IPS-18a (cell line): ENCODE data around the gene TNFAIP8L3.

Experiments
- H3K27ac ChIP-seq: one replicate; pipeline ENCODE4 v1.5.1; 2013; ENCODE audit warnings: low read length
- H3K27me3 ChIP-seq: one replicate; pipeline ENCODE4 v1.6.1; 2013; ENCODE audit warnings: mild to moderate bottlenecking, low read length; ENCODE audit not compliant: control insufficient read depth, insufficient read depth
- H3K36me3 ChIP-seq: one replicate; pipeline ENCODE4 v1.6.1; 2013; ENCODE audit warnings: low read depth, low read length; ENCODE audit not compliant: control insufficient read depth
- H3K4me1 ChIP-seq: one replicate; pipeline ENCODE4 v1.6.1; 2013; ENCODE audit warnings: low read depth, low read length; ENCODE audit not compliant: control insufficient read depth
- H3K4me3 ChIP-seq: one replicate; pipeline ENCODE4 v1.5.1; 2013; ENCODE audit warnings: low read length
- H3K9ac ChIP-seq: one replicate; pipeline ENCODE4 v1.6.1; 2013; ENCODE audit warnings: mild to moderate bottlenecking, low read length, moderate library complexity
- H3K9me3 ChIP-seq: one replicate; pipeline ENCODE4 v1.6.1; 2013; ENCODE audit warnings: low read depth, low read length; ENCODE audit not compliant: control insufficient read depth

The TNFAIP8L3 gene

DNA sequence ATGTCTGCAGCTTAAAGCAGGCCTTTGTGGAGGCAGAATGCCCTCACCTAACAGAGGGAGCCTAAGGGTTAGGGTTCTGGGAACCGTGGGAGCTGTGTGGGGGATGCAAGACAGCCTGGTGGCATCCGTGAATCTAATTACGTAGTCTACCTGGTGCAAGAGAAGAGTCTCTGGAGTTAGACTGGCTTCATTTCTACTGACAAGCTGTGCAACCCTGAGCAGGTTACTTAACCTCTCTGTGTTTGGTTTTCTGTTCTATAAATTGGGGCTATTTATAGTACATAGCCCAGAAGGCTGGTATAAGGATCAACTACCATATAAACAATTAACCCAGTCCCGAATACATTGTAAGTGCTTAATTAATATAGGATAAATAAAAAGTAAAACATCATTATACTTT, 8.3 kb downstream of the TNFAIP8L3 start:
- Histone ChIP-seq H3K27me3 (peaks cover 5% of the 10 kb centered on the region), H3K9me3 (no peaks in the 10 kb centered on the region), H3K4me3 (no peak overlapping the region), H3K36me3 (no peaks in the 10 kb centered on the region), H3K9ac (no peak overlapping the region), H3K27ac (no peak overlapping the region), H3K4me1 (peaks cover 10% of the 10 kb centered on the region)

DNA sequence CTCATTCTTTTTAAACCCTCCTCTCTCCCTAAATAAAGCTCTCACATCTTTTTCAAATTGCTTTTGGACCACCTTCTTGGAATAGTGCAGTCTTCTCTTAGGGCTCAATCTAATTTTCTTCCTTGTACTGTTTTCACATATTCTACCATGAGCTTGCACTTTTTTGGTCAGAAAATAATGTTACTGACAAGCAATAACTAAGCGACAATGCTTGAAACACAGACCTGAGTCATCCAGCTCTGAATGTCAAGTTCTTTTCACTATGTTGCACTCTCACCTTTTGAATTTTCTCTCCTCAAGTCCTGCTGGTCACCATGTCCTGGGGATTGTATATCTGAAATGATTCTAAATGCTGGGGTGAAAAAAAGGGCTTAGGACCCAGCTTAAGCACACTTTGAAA, 8.9 kb downstream of the TNFAIP8L3 start:
- Histone ChIP-seq H3K36me3 (no peaks in the 10 kb centered on the region), H3K4me1 (peaks cover 10% of the 10 kb centered on the region), H3K9ac (no peak overlapping the region), H3K27ac (no peak overlapping the region), H3K9me3 (no peaks in the 10 kb centered on the region), H3K27me3 (no peaks in the 10 kb centered on the region), H3K4me3 (no peak overlapping the region)

GRCh38 chr15:51083641-51084166, 11.0 kb downstream of the TNFAIP8L3 start:
- no peak overlapping the region for H3K4me3 ChIP-seq
- no peak overlapping the region for H3K9ac ChIP-seq
- peaks cover 10% of the 10 kb centered on the region for H3K4me1 ChIP-seq
- H3K27ac ChIP-seq = no peak overlapping the region
- H3K9me3 ChIP-seq = no peaks in the 10 kb centered on the region
- no peaks in the 10 kb centered on the region for H3K36me3 ChIP-seq
- no peaks in the 10 kb centered on the region for H3K27me3 ChIP-seq

DNA sequence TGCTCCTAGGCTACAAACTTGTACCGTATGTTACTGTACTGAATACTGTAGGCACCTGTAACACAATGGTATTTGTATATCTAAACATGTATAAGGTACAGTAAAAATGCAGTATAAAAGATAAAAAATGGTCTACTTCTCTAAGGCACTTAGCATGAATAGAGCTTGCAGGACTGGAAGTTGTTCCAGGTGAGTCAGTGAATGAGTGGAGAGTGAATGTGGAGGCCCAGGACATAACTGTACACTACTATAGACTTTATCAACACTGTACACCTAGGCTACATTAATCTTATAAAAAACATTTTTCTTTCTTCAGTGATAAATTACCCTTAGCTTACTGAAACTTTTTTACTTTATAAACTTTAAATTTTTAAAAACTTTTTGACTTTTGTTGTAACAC, 12.5 kb downstream of the TNFAIP8L3 start:
- Histone ChIP-seq H3K27me3 (no peaks in the 10 kb centered on the region), H3K27ac (no peak overlapping the region), H3K4me1 (peaks cover 8% of the 10 kb centered on the region), H3K9me3 (no peaks in the 10 kb centered on the region), H3K36me3 (no peaks in the 10 kb centered on the region), H3K9ac (no peak overlapping the region), H3K4me3 (no peak overlapping the region)

DNA sequence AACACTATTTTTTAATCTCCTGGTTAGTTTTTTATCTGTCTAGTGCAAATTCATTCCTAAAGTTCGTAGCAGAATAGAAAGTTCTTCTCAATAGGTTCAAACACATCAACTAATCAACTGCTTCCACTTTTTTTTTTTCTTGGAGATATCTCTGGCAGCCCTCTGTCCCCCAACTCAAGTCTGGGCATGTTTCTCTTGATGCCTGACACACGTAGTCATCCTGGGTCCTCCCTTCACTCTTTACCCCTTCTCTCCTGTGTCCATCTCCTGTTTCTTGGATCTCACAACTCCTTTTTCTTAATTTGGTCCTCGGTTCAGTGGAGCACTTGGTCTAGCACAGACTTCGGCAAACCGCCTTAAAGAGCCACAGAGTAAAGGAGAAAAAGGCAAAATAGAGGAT, 14.4 kb downstream of the TNFAIP8L3 start:
- Histone ChIP-seq H3K9ac (no peak overlapping the region), H3K27ac (no peak overlapping the region), H3K4me1 (peaks cover 8% of the 10 kb centered on the region), H3K4me3 (no peak overlapping the region), H3K27me3 (no peaks in the 10 kb centered on the region), H3K36me3 (no peaks in the 10 kb centered on the region), H3K9me3 (no peaks in the 10 kb centered on the region)

DNA sequence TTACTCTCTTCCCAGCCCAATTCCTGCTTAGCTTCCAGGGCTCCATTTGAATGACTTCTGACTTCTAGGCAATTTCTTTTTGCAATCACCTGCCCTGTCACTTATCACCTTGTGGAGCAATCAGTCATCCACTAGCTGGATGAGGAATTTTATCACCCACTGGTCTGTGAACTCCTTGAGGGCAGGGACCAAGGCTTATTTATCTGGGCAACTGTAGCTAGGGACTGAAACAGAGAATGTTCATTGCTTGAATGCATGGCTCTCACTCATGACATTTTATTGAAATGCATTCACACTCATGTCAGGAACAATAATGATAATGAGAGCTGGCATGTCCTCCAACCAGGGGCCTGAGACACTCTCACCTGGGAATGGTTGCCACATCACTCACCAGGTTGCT, 15.5 kb downstream of the TNFAIP8L3 start:
- no peaks in the 10 kb centered on the region for H3K9me3 ChIP-seq
- H3K9ac ChIP-seq = no peak overlapping the region
- no peaks in the 10 kb centered on the region for H3K36me3 ChIP-seq
- no peak overlapping the region for H3K4me3 ChIP-seq
- no peaks in the 10 kb centered on the region for H3K27me3 ChIP-seq
- peaks cover 8% of the 10 kb centered on the region for H3K4me1 ChIP-seq
- H3K27ac ChIP-seq = no peak overlapping the region

- Histone ChIP-seq H3K4me3 (peak overlapping the region; percentile 42), H3K9ac (peak overlapping the region; percentile 35), H3K36me3 (no peaks in the 10 kb centered on the region), H3K4me1 (peaks cover 3% of the 10 kb centered on the region), H3K27ac (no peak overlapping the region), H3K27me3 (no peaks in the 10 kb centered on the region), H3K9me3 (no peaks in the 10 kb centered on the region)
Measured at GRCh38 chr15:51077221-51078153, 17.2 kb downstream of the TNFAIP8L3 start.

- Histone ChIP-seq H3K27me3 (no peaks in the 10 kb centered on the region), H3K36me3 (no peaks in the 10 kb centered on the region), H3K4me1 (peaks cover 3% of the 10 kb centered on the region), H3K27ac (no peak overlapping the region), H3K9ac (peak overlapping the region; percentile 35), H3K9me3 (no peaks in the 10 kb centered on the region), H3K4me3 (peak overlapping the region; percentile 42)
Measured at GRCh38 chr15:51076524-51077220, 18.0 kb downstream of the TNFAIP8L3 start.

DNA sequence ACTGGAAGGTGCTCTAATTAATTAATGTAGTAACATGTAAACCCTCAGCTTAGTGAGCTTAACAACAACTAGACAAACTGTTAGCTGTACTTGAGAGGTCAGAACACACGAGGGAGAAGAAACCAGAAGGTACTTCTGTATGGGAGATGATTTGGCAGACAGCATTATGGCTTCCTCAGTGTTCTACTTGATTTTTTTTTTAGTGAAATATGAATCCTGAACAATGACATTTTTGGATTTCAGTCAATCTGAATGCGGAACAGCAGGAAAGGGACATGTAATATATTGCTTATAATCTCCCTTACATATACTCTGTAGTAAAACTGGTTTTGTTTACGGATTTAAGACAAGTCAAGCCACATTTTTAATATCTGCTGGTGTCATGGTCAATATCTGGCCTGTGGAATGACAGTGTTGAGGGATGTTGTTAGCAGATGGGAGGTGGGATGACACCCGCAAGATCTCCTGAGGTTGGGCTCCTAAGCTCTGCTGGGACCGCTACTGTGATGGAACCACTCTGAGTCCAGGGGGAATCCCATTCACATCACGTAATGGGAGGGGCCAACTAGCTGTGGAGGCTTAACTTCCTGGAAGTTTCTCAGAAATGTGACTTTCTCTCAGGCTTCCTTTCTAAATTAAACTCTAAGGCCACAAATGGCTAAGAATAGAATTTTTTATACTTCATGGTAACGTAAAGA, 18.7 kb downstream of the TNFAIP8L3 start:
- no peak overlapping the region for H3K27ac ChIP-seq
- H3K9ac ChIP-seq = no peak overlapping the region
- no peaks in the 10 kb centered on the region for H3K9me3 ChIP-seq

DNA sequence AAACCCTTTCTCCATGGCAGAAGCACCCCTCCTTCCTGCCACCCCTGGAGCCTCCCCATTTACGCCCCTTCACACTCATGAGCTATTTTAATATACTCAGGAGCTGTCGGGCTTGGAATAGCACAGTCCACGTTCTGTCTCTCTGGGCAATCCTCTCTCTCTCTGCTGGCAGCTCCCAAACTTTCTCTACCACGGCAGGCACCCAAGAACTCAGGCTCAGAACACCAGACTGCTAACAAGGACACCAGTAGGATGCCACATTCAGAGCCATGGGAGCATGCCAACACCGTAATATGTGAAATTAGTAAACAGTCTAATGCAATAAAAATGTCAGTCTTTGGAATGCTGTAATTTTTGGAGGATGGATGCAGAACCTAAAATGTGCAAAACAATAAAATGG, 19.3 kb downstream of the TNFAIP8L3 start:
- Histone ChIP-seq H3K27ac (no peak overlapping the region), H3K9ac (no peak overlapping the region), H3K4me3 (no peak overlapping the region), H3K4me1 (peaks cover 3% of the 10 kb centered on the region), H3K36me3 (no peaks in the 10 kb centered on the region), H3K9me3 (no peaks in the 10 kb centered on the region), H3K27me3 (no peaks in the 10 kb centered on the region)

More for the DNA sequence above, 18.7 kb downstream of the TNFAIP8L3 start:
- peaks cover 3% of the 10 kb centered on the region for H3K4me1 ChIP-seq
- H3K27me3 ChIP-seq = no peaks in the 10 kb centered on the region
- H3K36me3 ChIP-seq = no peaks in the 10 kb centered on the region
- no peak overlapping the region for H3K4me3 ChIP-seq

DNA sequence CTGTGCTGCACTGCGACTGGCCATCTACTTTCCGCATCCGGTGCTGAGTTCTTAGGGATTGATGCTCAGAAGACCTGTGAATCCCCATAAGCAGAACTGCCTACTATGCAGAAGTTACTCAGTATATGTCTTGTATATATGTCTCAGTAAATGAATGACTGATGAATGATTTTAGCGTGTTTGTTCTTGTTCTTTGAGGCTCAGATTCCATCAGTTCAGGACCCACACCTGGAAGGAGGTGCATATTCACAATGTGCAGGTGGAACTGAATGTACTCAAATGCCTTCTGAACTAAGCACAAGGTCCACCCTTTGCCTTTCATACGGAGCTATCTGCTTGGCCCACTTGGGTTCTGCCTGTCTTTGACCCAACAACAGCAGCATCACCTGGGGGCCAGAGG, 19.8 kb downstream of the TNFAIP8L3 start:
- Histone ChIP-seq H3K9me3 (no peaks in the 10 kb centered on the region), H3K36me3 (no peaks in the 10 kb centered on the region), H3K4me1 (peaks cover 3% of the 10 kb centered on the region), H3K27me3 (no peaks in the 10 kb centered on the region), H3K27ac (no peak overlapping the region), H3K4me3 (no peak overlapping the region), H3K9ac (no peak overlapping the region)
